GM12891 (cell line): ENCODE results near the gene SMARCA4.

Source experiments
- DNase-seq: peaks from one replicate; pipeline ENCODE4 v3.0.0; 2011; ENCODE audit warnings: low spot score; ENCODE audit not compliant: insufficient read length
- FAIRE-seq: peaks from 2 replicates; lab custom pipeline; 2011; peaks lifted over from hg19 to GRCh38; lab: Jason Lieb, UNC
- PAX5 ChIP-seq: IDR thresholded peaks from 2 replicates; pipeline ENCODE4 v1.6.1; 2011; ENCODE audit warnings: low read length, moderate library complexity, mild to moderate bottlenecking; ENCODE audit not compliant: insufficient read depth, severe bottlenecking
- POLR2A ChIP-seq: IDR thresholded peaks from 2 replicates; pipeline ENCODE4 v1.6.1; 2011; ENCODE audit warnings: low read depth, low read length, control low read depth
- POLR2AphosphoS5 ChIP-seq: IDR thresholded peaks from 2 replicates; pipeline ENCODE4 v1.6.1; 2011; ENCODE audit warnings: low read depth, low read length, control low read depth
- POU2F2 ChIP-seq: IDR thresholded peaks from 2 replicates; pipeline ENCODE4 v1.6.1; 2011; ENCODE audit warnings: low read depth, mild to moderate bottlenecking, control low read depth, low read length, moderate library complexity
- SPI1 ChIP-seq: IDR thresholded peaks from 2 replicates; pipeline ENCODE4 v1.6.1; 2011; ENCODE audit warnings: low read depth, low read length, control low read depth
- TAF1 ChIP-seq: IDR thresholded peaks from 2 replicates; pipeline ENCODE4 v1.6.1; 2011; ENCODE audit warnings: low read depth, low read length, control low read depth

Gene SMARCA4

DNA sequence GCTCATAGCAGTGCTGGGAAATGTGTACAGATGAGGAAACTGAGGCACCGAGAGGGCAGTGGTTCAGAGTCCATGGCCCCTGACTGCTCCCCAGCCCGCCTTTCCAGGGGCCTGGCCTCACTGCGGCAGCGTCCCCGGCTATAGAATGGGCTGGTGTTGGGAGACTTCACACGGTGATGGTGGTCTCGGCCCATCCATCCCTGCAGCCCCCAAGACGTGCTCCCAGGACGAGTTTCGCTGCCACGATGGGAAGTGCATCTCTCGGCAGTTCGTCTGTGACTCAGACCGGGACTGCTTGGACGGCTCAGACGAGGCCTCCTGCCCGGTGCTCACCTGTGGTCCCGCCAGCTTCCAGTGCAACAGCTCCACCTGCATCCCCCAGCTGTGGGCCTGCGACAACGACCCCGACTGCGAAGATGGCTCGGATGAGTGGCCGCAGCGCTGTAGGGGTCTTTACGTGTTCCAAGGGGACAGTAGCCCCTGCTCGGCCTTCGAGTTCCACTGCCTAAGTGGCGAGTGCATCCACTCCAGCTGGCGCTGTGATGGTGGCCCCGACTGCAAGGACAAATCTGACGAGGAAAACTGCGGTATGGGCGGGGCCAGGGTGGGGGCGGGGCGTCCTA lies 144.3 kb downstream of the SMARCA4 start:
- no peak for DNase-seq
- no peak for TF ChIP-seq SPI1
- no peak for TF ChIP-seq POLR2A
- TF ChIP-seq PAX5, result no peak
- no peak for TF ChIP-seq POU2F2
- TF ChIP-seq TAF1, result no peak
- no peak for TF ChIP-seq POLR2AphosphoS5
- FAIRE-seq, result no peak

DNA sequence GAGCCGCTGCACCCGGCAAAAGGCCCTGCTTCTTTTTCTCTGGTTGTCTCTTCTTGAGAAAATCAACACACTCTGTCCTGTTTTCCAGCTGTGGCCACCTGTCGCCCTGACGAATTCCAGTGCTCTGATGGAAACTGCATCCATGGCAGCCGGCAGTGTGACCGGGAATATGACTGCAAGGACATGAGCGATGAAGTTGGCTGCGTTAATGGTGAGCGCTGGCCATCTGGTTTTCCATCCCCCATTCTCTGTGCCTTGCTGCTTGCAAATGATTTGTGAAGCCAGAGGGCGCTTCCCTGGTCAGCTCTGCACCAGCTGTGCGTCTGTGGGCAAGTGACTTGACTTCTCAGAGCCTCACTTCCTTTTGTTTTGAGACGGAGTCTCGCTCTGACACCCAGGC lies 145.6 kb downstream of the SMARCA4 start:
- no peak for TF ChIP-seq PAX5
- TF ChIP-seq POLR2A, result no peak
- TF ChIP-seq SPI1, result no peak
- TF ChIP-seq POU2F2, result no peak
- TF ChIP-seq TAF1, result no peak
- TF ChIP-seq POLR2AphosphoS5, result no peak
- no peak for FAIRE-seq
- no peak for DNase-seq

DNA sequence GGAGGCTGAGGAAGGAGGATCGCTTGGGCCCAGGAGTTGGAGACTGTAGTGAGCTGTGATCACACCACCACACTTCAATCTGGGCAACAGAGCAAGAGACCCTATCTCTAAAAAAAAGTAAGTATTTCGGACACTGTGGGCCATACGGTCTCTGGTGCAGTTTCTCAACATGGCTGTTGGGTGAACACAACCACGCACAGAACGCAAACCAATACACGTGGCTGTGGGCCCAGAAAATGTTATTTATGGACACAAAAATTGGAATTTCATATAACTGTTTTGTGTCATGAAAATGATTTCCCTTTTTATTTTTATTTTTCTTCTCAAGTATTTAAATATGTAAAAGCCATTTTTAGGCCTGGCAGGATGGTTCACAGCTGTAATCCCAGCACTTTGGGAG lies 147.9 kb downstream of the SMARCA4 start:
- FAIRE-seq (no peak), DNase-seq (no peak)
- TF ChIP-seq POU2F2 (no peak), SPI1 (no peak), POLR2AphosphoS5 (no peak), PAX5 (no peak), POLR2A (no peak), TAF1 (no peak)

DNA sequence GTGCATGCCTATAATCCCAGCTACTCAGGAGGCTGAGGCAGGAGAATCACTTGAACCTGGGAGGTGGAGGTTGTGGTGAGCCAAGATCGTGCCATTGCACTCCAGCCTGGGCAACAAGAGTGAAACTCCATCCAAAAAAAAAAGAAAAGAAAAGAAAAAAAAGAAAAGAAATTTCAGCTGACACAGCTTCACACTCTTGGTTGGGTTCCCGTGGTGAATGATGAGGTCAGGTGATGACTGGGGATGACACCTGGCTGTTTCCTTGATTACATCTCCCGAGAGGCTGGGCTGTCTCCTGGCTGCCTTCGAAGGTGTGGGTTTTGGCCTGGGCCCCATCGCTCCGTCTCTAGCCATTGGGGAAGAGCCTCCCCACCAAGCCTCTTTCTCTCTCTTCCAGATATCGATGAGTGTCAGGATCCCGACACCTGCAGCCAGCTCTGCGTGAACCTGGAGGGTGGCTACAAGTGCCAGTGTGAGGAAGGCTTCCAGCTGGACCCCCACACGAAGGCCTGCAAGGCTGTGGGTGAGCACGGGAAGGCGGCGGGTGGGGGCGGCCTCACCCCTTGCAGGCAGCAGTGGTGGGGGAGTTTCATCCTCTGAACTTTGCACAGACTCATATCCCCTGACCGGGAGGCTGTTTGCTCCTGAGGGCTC lies 150.4 kb downstream of the SMARCA4 start:
- no peak for TF ChIP-seq SPI1
- no peak for DNase-seq
- FAIRE-seq, result no peak

DNA sequence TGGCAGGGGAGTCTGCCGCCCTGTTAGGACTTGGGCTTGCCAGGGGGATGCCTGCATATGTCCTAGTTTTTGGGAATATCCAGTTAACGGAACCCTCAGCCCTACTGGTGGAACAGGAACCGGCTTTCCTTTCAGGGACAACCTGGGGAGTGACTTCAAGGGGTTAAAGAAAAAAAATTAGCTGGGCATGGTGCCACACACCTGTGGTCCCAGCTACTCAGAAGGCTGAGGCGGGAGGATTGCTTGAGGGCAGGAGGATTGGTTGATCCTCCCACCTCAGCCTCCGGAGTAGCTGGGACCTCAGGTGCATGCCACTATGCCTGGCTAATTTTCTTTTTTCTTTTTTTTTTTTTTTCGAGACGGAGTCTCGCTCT lies 150.9 kb downstream of the SMARCA4 start:
- DNase-seq (no peak), FAIRE-seq (no peak)
- TF ChIP-seq TAF1 (no peak), POLR2A (no peak), PAX5 (no peak), SPI1 (no peak), POLR2AphosphoS5 (no peak), POU2F2 (no peak)
